ENCODE data around the gene XPO4.
"Not testable (repeated sequence)": the region's sequence is repeated elsewhere in the genome, so short reads cannot be mapped to it uniquely, and the experiment has no call there.

XPO4 gene

DNA sequence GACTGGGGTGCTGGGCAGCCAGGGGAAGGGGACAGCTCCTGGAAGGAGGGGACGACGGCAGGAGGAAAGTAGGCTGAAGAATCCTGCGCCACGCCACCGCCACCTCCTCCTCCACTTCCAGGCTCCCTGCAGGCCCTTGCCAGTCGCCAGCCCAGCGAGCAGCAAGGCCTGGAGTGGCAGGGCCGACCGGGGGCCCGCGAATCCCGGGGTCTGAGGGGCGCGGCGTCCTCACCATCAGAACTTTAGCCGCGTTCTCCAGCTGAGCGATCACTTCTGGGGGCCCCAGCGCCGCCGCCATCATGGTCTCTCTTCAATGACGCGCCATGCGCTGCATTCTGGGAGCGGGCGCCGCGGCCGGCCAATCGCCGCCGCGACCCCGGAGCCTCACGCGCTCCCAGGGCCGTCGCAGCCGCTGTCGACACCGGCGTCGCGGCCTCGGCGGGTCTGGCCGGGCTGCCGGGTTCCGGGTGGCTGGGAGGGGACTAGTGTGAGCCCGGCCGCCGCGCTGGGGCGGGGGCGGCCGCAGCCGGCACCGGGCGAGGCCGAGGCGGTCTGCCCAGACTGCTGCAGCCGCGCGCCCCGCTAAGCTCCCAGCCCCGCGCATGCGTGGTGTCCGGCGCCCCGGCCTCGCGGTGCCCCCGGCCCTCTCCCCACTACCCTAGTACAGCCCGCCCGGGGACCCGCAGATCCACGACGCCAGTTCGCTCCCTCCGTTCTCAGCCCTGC lies at the start of gene XPO4:
Gene XPO4, minus strand, starts transcription at position 309 of the 726 bp plus-strand sequence. Its CDS starts 8 bp downstream, at position 301.
- Histone ChIP-seq H3K27ac (ENCODE audit: low read depth, low read length) (peak within 1 kb of the TSS; percentile 97), H3K36me3 (ENCODE audit: control insufficient read depth, insufficient read depth, low read length) (peaks cover 10% of the 10 kb centered on the region), H3K27me3 (ENCODE audit: control insufficient read depth, insufficient read depth, low read length) (no peaks in the 10 kb centered on the region), H3K4me3 (ENCODE audit: low read depth, low read length) (peak within 1 kb of the TSS; percentile 99), H3K9me3 (ENCODE audit: control insufficient read depth, insufficient read depth, low read depth, low read length) (no peaks in the 10 kb centered on the region), H3K4me1 (ENCODE audit: control insufficient read depth, insufficient read depth, low read length) (peaks cover 4% of the 10 kb centered on the region; the same call in 1 of the 2 replicates), H3K9ac (ENCODE audit: low read length) (peak within 1 kb of the TSS; percentile 96)

DNA sequence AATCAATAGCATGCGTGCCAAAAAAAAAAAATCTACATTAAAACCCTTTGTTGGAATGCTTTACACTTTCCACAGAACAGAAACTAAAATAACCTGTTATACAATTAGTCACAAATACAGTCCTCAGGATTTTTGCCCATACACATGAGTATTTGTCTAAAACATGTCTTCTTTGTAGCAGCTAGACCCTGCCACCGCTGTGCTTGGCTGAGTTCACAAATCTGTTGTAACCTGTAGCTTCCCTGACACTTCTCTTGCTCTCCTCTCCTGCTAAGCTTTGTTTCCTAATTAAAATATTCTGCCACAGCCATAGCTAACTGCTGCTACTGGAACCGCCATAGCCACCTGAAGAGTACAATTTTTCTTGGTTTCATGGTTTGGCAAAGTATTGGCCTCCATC lies 45.5 kb upstream of the XPO4 start:
- not testable (repeated sequence) for H3K27ac ChIP-seq (ENCODE audit: low read depth, low read length); H3K36me3 ChIP-seq (ENCODE audit: control insufficient read depth, insufficient read depth, low read length); H3K4me1 ChIP-seq (ENCODE audit: control insufficient read depth, insufficient read depth, low read length); H3K9ac ChIP-seq (ENCODE audit: low read length); H3K4me3 ChIP-seq (ENCODE audit: low read depth, low read length); H3K9me3 ChIP-seq (ENCODE audit: control insufficient read depth, insufficient read depth, low read depth, low read length)
- H3K27me3 ChIP-seq (ENCODE audit: control insufficient read depth, insufficient read depth, low read length), result peaks cover 23% of the 10 kb centered on the region

DNA sequence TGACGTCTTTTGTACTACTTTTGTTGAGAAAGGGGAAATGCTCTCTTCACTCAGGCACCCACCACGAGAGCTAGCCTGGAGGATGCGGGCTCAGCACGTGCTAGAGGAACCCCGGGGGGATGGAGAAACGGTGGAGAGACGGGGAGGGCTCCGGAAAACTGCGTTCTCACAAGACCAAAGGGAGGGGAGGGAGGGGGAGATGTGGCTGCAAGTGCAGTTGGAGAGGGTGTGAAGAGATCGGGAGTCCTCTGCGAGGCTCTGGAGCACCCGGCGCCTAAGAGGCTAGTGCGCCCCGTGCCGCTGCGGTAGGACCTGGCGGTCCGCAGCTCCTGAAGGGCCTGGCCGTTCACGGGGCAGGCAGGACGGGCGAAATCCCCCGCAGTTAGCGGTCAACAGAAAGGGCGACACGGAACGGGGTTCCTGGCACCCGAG lies 43.4 kb upstream of the XPO4 start:
- H3K9me3 ChIP-seq (ENCODE audit: control insufficient read depth, insufficient read depth, low read depth, low read length), result no peaks in the 10 kb centered on the region
- H3K27me3 ChIP-seq (ENCODE audit: control insufficient read depth, insufficient read depth, low read length), result peaks cover 23% of the 10 kb centered on the region
- H3K4me3 ChIP-seq (ENCODE audit: low read depth, low read length), result peak overlapping the region; percentile 57
- H3K36me3 ChIP-seq (ENCODE audit: control insufficient read depth, insufficient read depth, low read length), result no peaks in the 10 kb centered on the region
- H3K4me1 ChIP-seq (ENCODE audit: control insufficient read depth, insufficient read depth, low read length), result no peaks in the 10 kb centered on the region
- H3K27ac ChIP-seq (ENCODE audit: low read depth, low read length), result no peak overlapping the region
- H3K9ac ChIP-seq (ENCODE audit: low read length), result no peak overlapping the region

DNA sequence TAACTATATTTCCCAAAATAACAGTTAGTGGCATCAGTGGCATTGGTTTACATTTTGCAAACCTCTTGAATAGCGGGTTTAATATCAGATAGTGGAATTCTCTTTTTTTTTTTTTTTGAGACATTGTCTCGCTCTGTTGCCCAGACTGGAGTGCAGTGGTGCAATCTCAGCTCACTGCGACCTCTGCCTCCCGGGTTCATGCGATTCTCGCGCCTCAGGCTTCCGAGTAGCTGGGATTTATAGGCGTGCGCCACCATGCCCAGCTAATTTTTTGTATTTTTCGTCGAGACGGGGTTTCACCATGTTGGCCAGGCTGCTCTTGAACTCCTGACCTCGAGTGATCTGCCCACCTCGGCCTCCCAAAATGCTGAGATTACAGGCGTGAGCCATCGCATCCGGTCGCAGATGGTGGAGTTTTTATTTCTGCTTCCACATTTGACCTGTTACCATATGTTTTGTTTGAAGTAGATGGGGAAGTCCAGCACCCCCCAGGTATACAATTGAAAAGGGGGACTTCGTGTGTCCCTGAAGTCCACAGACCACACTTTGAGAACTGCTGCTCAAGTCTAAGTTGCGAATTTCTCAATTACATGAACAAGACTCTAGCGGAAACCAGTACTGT lies 40.5 kb upstream of the XPO4 start:
- peaks cover 23% of the 10 kb centered on the region for H3K27me3 ChIP-seq (ENCODE audit: control insufficient read depth, insufficient read depth, low read length)
- no peak overlapping the region for H3K9ac ChIP-seq (ENCODE audit: low read length)
- H3K4me3 ChIP-seq (ENCODE audit: low read depth, low read length), result no peak overlapping the region
- H3K9me3 ChIP-seq (ENCODE audit: control insufficient read depth, insufficient read depth, low read depth, low read length), result no peaks in the 10 kb centered on the region
- peaks cover 11% of the 10 kb centered on the region for H3K4me1 ChIP-seq (ENCODE audit: control insufficient read depth, insufficient read depth, low read length)
- H3K27ac ChIP-seq (ENCODE audit: low read depth, low read length), result no peak overlapping the region
- no peaks in the 10 kb centered on the region for H3K36me3 ChIP-seq (ENCODE audit: control insufficient read depth, insufficient read depth, low read length)

DNA sequence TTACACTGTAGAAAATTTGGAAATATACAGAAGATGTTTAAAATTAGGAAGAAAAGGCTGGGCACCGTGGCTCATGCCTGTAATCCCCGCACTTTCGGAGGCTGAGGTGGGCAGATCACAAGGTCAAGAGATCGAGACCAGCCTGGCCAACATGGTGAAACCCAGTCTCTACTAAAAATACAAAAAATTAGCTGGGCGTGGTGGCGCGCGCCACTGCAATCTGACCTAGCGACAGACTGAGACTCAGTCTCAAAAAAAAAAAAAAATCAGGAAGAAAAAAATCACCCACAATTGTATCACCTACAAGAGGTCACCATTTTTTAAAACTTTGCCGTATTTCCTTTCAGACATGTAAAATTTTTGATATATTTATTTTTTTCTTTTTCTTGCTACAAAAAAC lies 38.0 kb upstream of the XPO4 start:
- not testable (repeated sequence) for H3K9ac ChIP-seq (ENCODE audit: low read length); H3K36me3 ChIP-seq (ENCODE audit: control insufficient read depth, insufficient read depth, low read length); H3K27ac ChIP-seq (ENCODE audit: low read depth, low read length); H3K9me3 ChIP-seq (ENCODE audit: control insufficient read depth, insufficient read depth, low read depth, low read length); H3K4me3 ChIP-seq (ENCODE audit: low read depth, low read length)
- Histone ChIP-seq H3K4me1 (ENCODE audit: control insufficient read depth, insufficient read depth, low read length) (peaks cover 11% of the 10 kb centered on the region), H3K27me3 (ENCODE audit: control insufficient read depth, insufficient read depth, low read length) (peaks cover 12% of the 10 kb centered on the region)

DNA sequence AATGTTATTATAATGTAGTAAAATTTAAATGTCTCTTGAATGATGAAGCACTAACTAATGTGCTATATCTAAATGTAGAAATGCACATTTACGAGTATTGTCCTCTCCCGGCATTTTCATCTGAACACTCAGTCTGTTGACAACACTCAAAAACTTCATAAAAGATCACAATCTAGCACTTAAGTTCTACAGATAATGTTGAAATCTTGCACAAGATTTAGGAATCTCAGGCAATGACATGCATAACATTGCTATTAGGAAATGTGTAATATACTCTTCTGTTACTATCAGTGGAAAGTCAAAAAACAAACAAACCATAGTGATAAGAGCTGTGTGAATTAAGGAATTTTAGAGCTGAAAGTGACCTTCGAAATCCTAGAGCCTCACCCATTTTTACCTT lies 37.5 kb upstream of the XPO4 start:
- Histone ChIP-seq H3K27ac (ENCODE audit: low read depth, low read length) (no peak overlapping the region), H3K4me1 (ENCODE audit: control insufficient read depth, insufficient read depth, low read length) (peaks cover 11% of the 10 kb centered on the region)

DNA sequence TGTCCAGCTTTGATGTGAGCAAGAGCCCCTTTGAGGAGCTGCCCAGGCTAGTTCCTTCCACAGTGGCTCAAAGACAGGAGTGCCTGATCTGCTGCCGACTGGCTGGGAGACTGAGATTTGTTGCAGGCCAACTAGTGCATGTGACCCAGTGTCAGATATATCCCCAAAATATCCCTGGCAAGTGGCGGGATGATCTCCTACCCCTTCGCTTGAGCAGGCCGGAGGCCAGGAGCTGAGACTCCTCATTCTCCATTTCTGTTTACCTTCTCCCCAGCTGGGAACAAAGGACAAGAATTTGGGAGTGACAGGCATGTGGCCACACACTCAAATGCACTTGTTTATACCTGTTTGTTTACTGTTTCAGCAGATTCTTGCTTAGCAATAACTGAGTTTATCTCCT lies 37.1 kb upstream of the XPO4 start:
- Histone ChIP-seq H3K36me3 (ENCODE audit: control insufficient read depth, insufficient read depth, low read length) (no peaks in the 10 kb centered on the region), H3K27me3 (ENCODE audit: control insufficient read depth, insufficient read depth, low read length) (peaks cover 3% of the 10 kb centered on the region), H3K9ac (ENCODE audit: low read length) (no peak overlapping the region), H3K27ac (ENCODE audit: low read depth, low read length) (no peak overlapping the region), H3K4me1 (ENCODE audit: control insufficient read depth, insufficient read depth, low read length) (peaks cover 11% of the 10 kb centered on the region), H3K4me3 (ENCODE audit: low read depth, low read length) (no peak overlapping the region), H3K9me3 (ENCODE audit: control insufficient read depth, insufficient read depth, low read depth, low read length) (no peaks in the 10 kb centered on the region)

More for the DNA sequence above, 37.5 kb upstream of the XPO4 start:
- Histone ChIP-seq H3K4me3 (ENCODE audit: low read depth, low read length) (no peak overlapping the region), H3K27me3 (ENCODE audit: control insufficient read depth, insufficient read depth, low read length) (peaks cover 8% of the 10 kb centered on the region), H3K9ac (ENCODE audit: low read length) (no peak overlapping the region), H3K36me3 (ENCODE audit: control insufficient read depth, insufficient read depth, low read length) (no peaks in the 10 kb centered on the region), H3K9me3 (ENCODE audit: control insufficient read depth, insufficient read depth, low read depth, low read length) (no peaks in the 10 kb centered on the region)

DNA sequence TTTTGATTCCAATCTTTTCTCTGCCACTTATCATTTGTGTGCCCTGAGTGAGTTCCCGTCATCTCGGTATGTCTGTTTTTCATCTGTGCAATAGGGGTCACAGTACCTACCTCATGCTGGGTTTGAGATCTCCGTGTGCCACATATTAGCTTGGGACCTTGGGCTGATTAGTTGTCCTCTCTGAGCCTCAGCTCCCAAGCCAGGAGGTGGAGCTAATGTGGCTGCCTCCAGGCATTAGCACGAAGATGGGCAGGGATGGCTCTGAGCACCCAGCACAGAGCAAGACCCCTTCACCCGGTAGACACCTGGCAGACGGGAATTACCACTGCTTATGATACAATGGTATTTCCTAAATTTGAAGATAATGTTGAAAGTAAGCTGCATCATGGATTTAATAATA lies 35.8 kb upstream of the XPO4 start:
- Histone ChIP-seq H3K9me3 (ENCODE audit: control insufficient read depth, insufficient read depth, low read depth, low read length) (no peaks in the 10 kb centered on the region), H3K27ac (ENCODE audit: low read depth, low read length) (no peak overlapping the region), H3K27me3 (ENCODE audit: control insufficient read depth, insufficient read depth, low read length) (no peaks in the 10 kb centered on the region), H3K9ac (ENCODE audit: low read length) (no peak overlapping the region), H3K4me1 (ENCODE audit: control insufficient read depth, insufficient read depth, low read length) (peaks cover 11% of the 10 kb centered on the region), H3K4me3 (ENCODE audit: low read depth, low read length) (no peak overlapping the region), H3K36me3 (ENCODE audit: control insufficient read depth, insufficient read depth, low read length) (no peaks in the 10 kb centered on the region)

DNA sequence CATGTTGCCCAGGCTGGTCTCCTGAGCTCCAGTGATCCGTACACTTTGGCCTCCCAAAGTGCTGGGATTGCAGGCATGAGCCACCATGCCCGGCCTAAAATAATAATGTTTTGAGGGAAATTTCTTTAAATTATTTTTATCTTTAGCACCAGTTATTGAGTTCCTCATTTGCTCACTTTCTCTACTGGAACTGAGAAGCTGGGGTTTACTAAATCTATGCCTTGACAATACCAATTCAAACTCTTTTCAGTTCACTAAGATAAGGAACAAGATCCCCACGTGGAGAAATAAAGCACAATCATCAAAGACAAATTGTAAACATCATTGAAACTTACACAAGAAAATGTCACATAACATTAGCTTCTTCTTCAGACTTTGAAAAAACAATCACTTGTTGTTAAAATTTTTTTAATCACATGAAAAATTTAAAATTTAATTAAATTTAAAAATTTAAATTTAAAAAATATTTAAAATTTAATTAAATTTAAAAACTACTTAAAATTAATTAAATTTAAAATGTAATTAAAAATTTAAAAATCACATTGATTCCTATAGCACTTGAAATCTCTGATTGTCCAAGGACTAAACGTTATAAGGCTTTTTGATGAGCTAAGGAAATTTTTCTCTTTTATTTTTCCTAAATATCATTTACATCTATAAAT lies 25.2 kb upstream of the XPO4 start:
- H3K36me3 ChIP-seq (ENCODE audit: control insufficient read depth, insufficient read depth, low read length), result no peaks in the 10 kb centered on the region
- no peaks in the 10 kb centered on the region for H3K27me3 ChIP-seq (ENCODE audit: control insufficient read depth, insufficient read depth, low read length)
- no peaks in the 10 kb centered on the region for H3K4me1 ChIP-seq (ENCODE audit: control insufficient read depth, insufficient read depth, low read length)
- no peak overlapping the region for H3K4me3 ChIP-seq (ENCODE audit: low read depth, low read length)
- H3K27ac ChIP-seq (ENCODE audit: low read depth, low read length), result no peak overlapping the region
- no peaks in the 10 kb centered on the region for H3K9me3 ChIP-seq (ENCODE audit: control insufficient read depth, insufficient read depth, low read depth, low read length)
- no peak overlapping the region for H3K9ac ChIP-seq (ENCODE audit: low read length)

DNA sequence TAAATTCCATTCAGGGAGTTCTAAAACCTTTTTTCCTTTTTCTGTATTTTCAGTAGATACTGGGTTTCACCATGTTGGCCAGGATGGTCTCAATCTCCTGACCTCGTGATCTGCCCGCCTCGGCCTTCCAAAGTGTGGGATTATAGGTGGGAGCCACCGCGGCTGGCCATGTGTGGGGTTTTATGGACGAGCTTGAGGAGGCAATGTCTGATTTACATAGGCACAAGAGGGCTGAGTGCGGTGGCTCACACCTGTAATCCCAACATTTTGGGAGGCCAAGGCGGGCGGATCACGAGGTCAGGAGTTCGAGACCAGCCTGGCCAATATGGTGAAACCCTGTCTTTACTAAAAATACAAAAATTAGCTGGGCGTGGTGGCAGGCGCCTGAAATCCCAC lies 22.8 kb upstream of the XPO4 start:
- H3K27me3 ChIP-seq (ENCODE audit: control insufficient read depth, insufficient read depth, low read length); H3K9me3 ChIP-seq (ENCODE audit: control insufficient read depth, insufficient read depth, low read depth, low read length); H3K9ac ChIP-seq (ENCODE audit: low read length); H3K4me3 ChIP-seq (ENCODE audit: low read depth, low read length); H3K36me3 ChIP-seq (ENCODE audit: control insufficient read depth, insufficient read depth, low read length); H3K4me1 ChIP-seq (ENCODE audit: control insufficient read depth, insufficient read depth, low read length); H3K27ac ChIP-seq (ENCODE audit: low read depth, low read length): not testable (repeated sequence)

DNA sequence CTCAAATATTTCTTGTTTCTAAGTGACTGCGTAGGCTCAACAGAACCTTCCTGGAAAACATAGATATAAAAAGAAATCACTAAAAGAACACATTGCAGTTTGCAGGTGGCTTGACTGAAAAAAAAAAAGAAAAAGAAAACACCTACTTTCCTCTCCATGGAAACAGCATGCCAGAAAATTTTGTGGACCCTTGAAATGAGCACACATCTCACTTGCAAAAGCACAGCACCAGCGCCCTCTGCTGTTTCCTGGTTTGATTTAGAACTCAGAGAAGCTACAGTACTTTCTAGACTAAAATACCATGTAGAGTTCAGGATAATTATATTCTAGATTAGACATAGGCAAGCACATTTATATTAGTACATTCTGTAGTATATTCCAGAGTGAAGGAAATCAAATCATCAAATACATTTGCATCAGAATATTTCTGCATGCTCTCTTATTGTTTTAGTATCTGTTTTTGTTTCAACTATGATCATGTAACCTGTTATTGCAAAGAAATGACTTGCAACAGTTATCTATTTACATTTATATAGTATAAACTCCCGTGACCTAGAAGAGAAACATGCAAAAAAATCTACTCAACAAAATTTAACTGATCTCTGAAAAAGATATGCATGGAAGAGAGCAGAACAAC lies 22.3 kb upstream of the XPO4 start:
- H3K9ac ChIP-seq (ENCODE audit: low read length), result no peak overlapping the region

More for the DNA sequence above, 22.3 kb upstream of the XPO4 start:
- no peaks in the 10 kb centered on the region for H3K27me3 ChIP-seq (ENCODE audit: control insufficient read depth, insufficient read depth, low read length)
- no peaks in the 10 kb centered on the region for H3K4me1 ChIP-seq (ENCODE audit: control insufficient read depth, insufficient read depth, low read length)
- no peak overlapping the region for H3K27ac ChIP-seq (ENCODE audit: low read depth, low read length)
- no peaks in the 10 kb centered on the region for H3K9me3 ChIP-seq (ENCODE audit: control insufficient read depth, insufficient read depth, low read depth, low read length)
- H3K4me3 ChIP-seq (ENCODE audit: low read depth, low read length), result no peak overlapping the region
- H3K36me3 ChIP-seq (ENCODE audit: control insufficient read depth, insufficient read depth, low read length), result no peaks in the 10 kb centered on the region
